Gastroesophageal sphincter (tissue), 3 donors: Measurements from ENCODE around the gene SLAMF9.

Source experiments
- CTCF ChIP-seq, 4 experiments: fragments of 200-600 bp in 2 of 4; fragments of 450-650 bp in 2 of 4; sonication (generic) in 1 of 4; IDR thresholded peaks; one replicate each; pipeline ENCODE4 v1.5.1; 2017 to 2019; ENCODE audit warnings: antibody characterized with exemption in 4 of 4, mild to moderate bottlenecking in 2 of 4, moderate library complexity in 2 of 4
- POLR2AphosphoS5 ChIP-seq: sonication (generic); formaldehyde crosslinking; IDR thresholded peaks from one replicate; pipeline ENCODE4 v1.6.1; 2017; ENCODE audit warnings: antibody characterized with exemption

GRCh38 chr1:159918352-159919200 is 35.5 kb downstream of the SLAMF9 start:
- TF ChIP-seq CTCF (IDR thresholded peaks at IDR 0.05) (no peak), POLR2AphosphoS5 (no peak)
